Pancreas (tissue), 10 donors: ENCODE measurements around the gene CTNNA3. TPM values are rescaled to one million over a fixed set of nuclear protein-coding genes. Genes with fewer than 3 reads are reported as not detected.

ENCODE experiments used
- ATAC-seq, 4 donors: fragments of 200-7000 bp; cut with Tn5 transposase; one replicate each; pipeline versions ENCODE4 v1.8.0 to v1.9.1; 2020; ENCODE audit warnings: mild to moderate bottlenecking in 4 of 4, moderate library complexity in 4 of 4
- DNase-seq, 6 donors: peaks; one replicate each; pipeline ENCODE4 v3.0.0-alpha.2; 2020
- FAIRE-seq: peaks from 2 replicates; lab custom pipeline; 2012; peaks lifted over from hg19 to GRCh38; lab: Jason Lieb, UNC
- H3K27ac ChIP-seq, 4 donors: fragments of 200-600 bp; sonication (generic); 1 replicate in 3 of 4; 2 replicates in 1 of 4; pipeline versions ENCODE4 v1.5.0 to v1.8.0; 2020
- H3K27me3 ChIP-seq, 4 donors: fragments of 200-600 bp; one replicate each; pipeline ENCODE4 v1.8.0; 2021
- H3K36me3 ChIP-seq, 3 donors: fragments of 200-600 bp; sonication (generic) in 1 of 3; one replicate each; pipeline versions ENCODE4 v1.5.0 to v1.8.0; 2020 to 2021
- H3K4me1 ChIP-seq, 3 donors: fragments of 200-600 bp; one replicate each; pipeline ENCODE4 v1.8.0; 2021
- H3K4me3 ChIP-seq, 4 donors: fragments of 200-600 bp; sonication (generic) in 2 of 4; one replicate each; pipeline versions ENCODE4 v1.5.0 to v1.8.0; 2020 to 2021
- H3K9me3 ChIP-seq, 4 donors: fragments of 200-600 bp; one replicate each; pipeline ENCODE4 v1.8.0; 2021
- WGBS, 2 donors: extraction: QIAGEN DNeasy Blood & Tissue Kit; methylation state at CpG; one replicate each; pipeline ENCODE4 v1.1.7; 2013; 5-methylcytosine and 5-hydroxymethylcytosine counted together
- intact Hi-C, 3 donors: fragments of 100-400 bp; cut with DNase I; formaldehyde crosslinking; loops; one replicate each; pipeline versions ENCODE4 v1.11.1 to v1.14.2; 2022
- polyA plus RNA-seq, 2 donors: library from polyadenylated mRNA; stranded (reverse); fragments of 200-250 nt; gene quantifications; one replicate each; pipeline ENCODE4 v1.2.3, GENCODE V29; 2013
- total RNA-seq, 6 donors: library from RNA; stranded (reverse); fragmentation: NEBNext Ultra II Directional in 4 of 6; extraction: Animal tissue kit (Norgen Biotek cat#: 25700) in 4 of 6; gene quantifications; one replicate each; pipeline versions ENCODE4 v1.2.1 to v1.2.4, GENCODE V29; 2021 to 2023
- TF ChIP-seq, protein P1 (sequence below), 4 donors: fragments of 200-600 bp; sonication (generic) in 3 of 4; IDR thresholded peaks; one replicate each; pipeline versions ENCODE4 v1.5.0 to v1.8.0; 2021; ENCODE audit warnings: antibody characterized with exemption in 4 of 4
- donor health status: healthy with polysubstance abuse.
- donor health status: DM: no; HTN: no; CAD: no; lungs with moderate emphysema.
- donor health status: DM: no; HTN: no; CAD: no.
- donor health status: control.
- donor health status: control.
- donor health status: Bipolar disorder and iron deficiency.
- donor health status: DM: yes; HTN: yes; CAD: no.
- donor health status: DM: no; HTN: no; CAD: no.
- donor health status: DM: no; HTN: no; CAD: no.
- donor health status: DM: yes; HTN: yes; CAD: no.

Gene CTNNA3
- total and polyA plus RNA-seq, 8 donors: 0.02 to 0.83 (median 0.21) TPM

DNA sequence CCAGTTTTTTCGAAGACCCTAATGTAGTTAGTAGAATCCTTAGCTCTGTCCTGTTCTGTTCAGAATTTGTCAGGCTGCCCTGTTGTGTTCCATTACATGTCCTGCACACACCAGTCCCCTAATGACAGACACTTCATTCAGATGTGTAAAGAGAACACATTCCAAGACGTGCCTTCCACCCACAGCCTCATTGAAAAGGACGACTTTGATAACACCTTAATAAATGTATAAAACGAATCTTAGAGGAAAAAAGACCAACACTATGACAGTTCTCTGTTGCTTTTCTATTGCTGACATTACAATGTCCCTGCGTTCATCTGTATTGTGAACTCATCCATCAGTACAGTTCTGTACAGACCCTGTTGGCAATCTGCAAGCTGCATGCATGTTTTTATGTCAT is 766.6 kb downstream of the CTNNA3 start:
- FAIRE-seq: no peak
- intact Hi-C loops: no loop called here
- Histone ChIP-seq H3K27ac (no peak overlapping the region), H3K9me3 (no peaks in the 10 kb centered on the region), H3K4me3 (no peak overlapping the region), H3K27me3 (peaks cover 3 to 17% (median 4%) of the 10 kb centered on the region in 4 donors), H3K36me3 (no peaks in the 10 kb centered on the region), H3K4me1 (peaks cover 0 to 3% (median 0%) of the 10 kb centered on the region in 3 donors)
- TF ChIP-seq, protein P1, sequence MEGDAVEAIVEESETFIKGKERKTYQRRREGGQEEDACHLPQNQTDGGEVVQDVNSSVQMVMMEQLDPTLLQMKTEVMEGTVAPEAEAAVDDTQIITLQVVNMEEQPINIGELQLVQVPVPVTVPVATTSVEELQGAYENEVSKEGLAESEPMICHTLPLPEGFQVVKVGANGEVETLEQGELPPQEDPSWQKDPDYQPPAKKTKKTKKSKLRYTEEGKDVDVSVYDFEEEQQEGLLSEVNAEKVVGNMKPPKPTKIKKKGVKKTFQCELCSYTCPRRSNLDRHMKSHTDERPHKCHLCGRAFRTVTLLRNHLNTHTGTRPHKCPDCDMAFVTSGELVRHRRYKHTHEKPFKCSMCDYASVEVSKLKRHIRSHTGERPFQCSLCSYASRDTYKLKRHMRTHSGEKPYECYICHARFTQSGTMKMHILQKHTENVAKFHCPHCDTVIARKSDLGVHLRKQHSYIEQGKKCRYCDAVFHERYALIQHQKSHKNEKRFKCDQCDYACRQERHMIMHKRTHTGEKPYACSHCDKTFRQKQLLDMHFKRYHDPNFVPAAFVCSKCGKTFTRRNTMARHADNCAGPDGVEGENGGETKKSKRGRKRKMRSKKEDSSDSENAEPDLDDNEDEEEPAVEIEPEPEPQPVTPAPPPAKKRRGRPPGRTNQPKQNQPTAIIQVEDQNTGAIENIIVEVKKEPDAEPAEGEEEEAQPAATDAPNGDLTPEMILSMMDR (IDR thresholded peaks at IDR 0.05): no peak
- DNase-seq: no peak
- WGBS, 2 donors: 31 to 38% methylated on average over 5 of the region's 5 CpGs
- no peak for ATAC-seq

DNA sequence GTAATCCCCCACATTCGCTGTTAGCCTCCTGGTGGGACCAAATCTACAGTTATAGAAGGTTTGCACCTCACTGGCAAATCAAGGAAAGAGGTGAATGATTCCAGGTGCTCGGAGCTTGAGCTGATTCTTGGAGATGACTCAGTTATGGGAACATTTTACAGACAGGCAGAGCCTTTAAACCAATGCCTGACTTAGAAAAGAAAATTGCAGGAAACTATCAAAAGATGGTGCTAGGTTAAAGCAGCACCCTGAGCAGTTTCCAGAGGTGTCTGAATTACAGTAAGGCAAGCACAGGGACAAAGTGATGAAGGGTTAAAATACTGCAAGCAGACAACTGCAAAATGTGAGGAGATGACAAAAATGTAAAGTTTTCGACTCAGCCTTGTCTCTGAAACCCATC is 767.2 kb downstream of the CTNNA3 start:
- H3K27ac ChIP-seq: no peak overlapping the region
- H3K9me3 ChIP-seq: no peaks in the 10 kb centered on the region
- H3K4me1 ChIP-seq: peaks cover 0 to 3% (median 0%) of the 10 kb centered on the region in 3 donors
- TF ChIP-seq, protein P1 (IDR thresholded peaks at IDR 0.05): no peak
- H3K4me3 ChIP-seq: no peak overlapping the region
- 26 to 48% methylated on average over 3 of the region's 3 CpGs for WGBS, 2 donors
- H3K36me3 ChIP-seq: no peaks in the 10 kb centered on the region
- H3K27me3 ChIP-seq: peaks cover 3 to 17% (median 4%) of the 10 kb centered on the region in 4 donors
- ATAC-seq (no peak), FAIRE-seq (no peak), DNase-seq (no peak)
- intact Hi-C loops: no loop called here

DNA sequence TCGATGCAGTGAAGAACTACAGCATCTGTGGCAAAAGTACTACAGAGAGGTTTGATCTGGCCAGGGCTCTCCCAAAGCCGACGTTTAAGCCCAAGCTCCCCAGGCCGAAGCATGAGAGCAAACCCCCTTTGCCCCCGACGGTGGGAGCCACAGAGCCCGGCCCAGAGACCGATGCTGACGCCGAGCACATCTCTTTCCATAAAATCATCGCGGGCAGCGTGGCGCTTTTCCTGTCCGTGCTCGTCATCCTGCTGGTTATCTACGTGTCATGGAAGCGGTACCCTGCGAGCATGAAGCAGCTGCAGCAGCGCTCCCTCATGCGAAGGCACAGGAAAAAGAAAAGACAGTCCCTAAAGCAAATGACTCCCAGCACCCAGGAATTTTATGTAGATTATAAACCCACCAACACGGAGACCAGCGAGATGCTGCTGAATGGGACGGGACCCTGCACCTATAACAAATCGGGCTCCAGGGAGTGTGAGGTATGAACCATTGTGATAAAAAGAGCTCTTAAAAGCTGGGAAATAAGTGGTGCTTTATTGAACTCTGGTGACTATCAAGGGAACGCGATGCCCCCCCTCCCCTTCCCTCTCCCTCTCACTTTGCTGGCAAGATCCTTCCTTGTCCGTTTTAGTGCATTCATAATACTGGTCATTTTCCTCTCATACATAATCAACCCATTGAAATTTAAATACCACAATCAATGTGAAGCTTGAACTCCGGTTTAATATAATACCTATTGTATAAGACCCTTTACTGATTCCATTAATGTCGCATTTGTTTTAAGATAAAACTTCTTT is 767.8 kb downstream of the CTNNA3 start:
- 4 to 6% methylated on average over 30 of the region's 30 CpGs for WGBS, 2 donors
- no peak overlapping the region for H3K4me3 ChIP-seq
- peak in 1 of 4 donors; percentile 17 for ATAC-seq
- no peaks in the 10 kb centered on the region for H3K9me3 ChIP-seq
- H3K27ac ChIP-seq: no peak overlapping the region
- TF ChIP-seq, protein P1 (IDR thresholded peaks at IDR 0.05): no peak
- DNase-seq: peak in 1 of 6 donors; percentile 44
- H3K27me3 ChIP-seq: peaks cover 3 to 17% (median 4%) of the 10 kb centered on the region in 4 donors
- FAIRE-seq: no peak
- no peaks in the 10 kb centered on the region for H3K36me3 ChIP-seq
- intact Hi-C loops: no loop called here
- peaks cover 0 to 3% (median 0%) of the 10 kb centered on the region in 3 donors for H3K4me1 ChIP-seq

DNA sequence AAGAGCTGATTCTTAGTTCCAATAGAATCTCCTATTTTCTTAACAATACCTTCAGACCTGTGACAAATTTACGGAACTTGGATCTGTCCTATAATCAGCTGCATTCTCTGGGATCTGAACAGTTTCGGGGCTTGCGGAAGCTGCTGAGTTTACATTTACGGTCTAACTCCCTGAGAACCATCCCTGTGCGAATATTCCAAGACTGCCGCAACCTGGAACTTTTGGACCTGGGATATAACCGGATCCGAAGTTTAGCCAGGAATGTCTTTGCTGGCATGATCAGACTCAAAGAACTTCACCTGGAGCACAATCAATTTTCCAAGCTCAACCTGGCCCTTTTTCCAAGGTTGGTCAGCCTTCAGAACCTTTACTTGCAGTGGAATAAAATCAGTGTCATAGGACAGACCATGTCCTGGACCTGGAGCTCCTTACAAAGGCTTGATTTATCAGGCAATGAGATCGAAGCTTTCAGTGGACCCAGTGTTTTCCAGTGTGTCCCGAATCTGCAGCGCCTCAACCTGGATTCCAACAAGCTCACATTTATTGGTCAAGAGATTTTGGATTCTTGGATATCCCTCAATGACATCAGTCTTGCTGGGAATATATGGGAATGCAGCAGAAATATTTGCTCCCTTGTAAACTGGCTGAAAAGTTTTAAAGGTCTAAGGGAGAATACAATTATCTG is 768.6 kb downstream of the CTNNA3 start:
- TF ChIP-seq, protein P1 (IDR thresholded peaks at IDR 0.05): no peak
- intact Hi-C loops: no loop called here
- WGBS, 2 donors: 50 to 62% methylated on average over 11 of the region's 11 CpGs
- Histone ChIP-seq H3K27me3 (peaks cover 3 to 17% (median 4%) of the 10 kb centered on the region in 4 donors), H3K36me3 (no peaks in the 10 kb centered on the region), H3K4me3 (no peak overlapping the region), H3K9me3 (no peaks in the 10 kb centered on the region), H3K4me1 (peaks cover 0 to 3% (median 0%) of the 10 kb centered on the region in 3 donors), H3K27ac (no peak overlapping the region)
- DNase-seq: no peak
- FAIRE-seq: no peak
- ATAC-seq: no peak
